ENCODE results near the gene ANKRD6.

DNA sequence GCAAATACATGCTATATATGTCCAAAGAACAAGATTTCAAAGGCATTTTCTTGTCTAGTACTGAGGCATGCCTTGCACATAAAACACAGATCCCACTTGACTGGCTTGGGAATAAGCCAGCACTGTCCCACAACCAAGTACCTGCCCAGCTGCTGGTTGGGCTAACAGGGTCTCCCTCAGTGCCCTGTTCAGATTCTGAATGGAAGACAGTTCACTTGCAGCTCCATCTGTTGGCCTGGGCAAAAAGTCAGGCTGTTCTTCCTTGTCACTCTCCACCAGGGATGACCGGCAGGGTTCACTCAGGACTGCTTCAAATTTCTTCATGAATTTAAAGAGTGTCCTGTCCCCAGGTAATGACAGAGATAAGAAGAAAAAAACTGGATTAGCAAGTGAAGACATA is 250.0 kb downstream of the ANKRD6 start:
- TF ChIP-seq, protein P1, sequence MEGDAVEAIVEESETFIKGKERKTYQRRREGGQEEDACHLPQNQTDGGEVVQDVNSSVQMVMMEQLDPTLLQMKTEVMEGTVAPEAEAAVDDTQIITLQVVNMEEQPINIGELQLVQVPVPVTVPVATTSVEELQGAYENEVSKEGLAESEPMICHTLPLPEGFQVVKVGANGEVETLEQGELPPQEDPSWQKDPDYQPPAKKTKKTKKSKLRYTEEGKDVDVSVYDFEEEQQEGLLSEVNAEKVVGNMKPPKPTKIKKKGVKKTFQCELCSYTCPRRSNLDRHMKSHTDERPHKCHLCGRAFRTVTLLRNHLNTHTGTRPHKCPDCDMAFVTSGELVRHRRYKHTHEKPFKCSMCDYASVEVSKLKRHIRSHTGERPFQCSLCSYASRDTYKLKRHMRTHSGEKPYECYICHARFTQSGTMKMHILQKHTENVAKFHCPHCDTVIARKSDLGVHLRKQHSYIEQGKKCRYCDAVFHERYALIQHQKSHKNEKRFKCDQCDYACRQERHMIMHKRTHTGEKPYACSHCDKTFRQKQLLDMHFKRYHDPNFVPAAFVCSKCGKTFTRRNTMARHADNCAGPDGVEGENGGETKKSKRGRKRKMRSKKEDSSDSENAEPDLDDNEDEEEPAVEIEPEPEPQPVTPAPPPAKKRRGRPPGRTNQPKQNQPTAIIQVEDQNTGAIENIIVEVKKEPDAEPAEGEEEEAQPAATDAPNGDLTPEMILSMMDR (IDR thresholded peaks at IDR 0.05): no peak
- TF ChIP-seq POLR2AphosphoS5 (IDR thresholded peaks at IDR 0.05; ENCODE audit: low read depth, low read length): no peak
